ENCODE measurements around the gene SMPD3.
A peak's percentile ranks its signal among the peaks of the same experiment; 100 is the strongest.

- TF ChIP-seq CTCF (IDR thresholded peaks at IDR 0.05) (peak; percentile 83 to 93 (median 88)), POLR2A (IDR thresholded peaks at IDR 0.05) (no peak)
Measured at GRCh38 chr16:68328151-68328859, 120.0 kb downstream of the SMPD3 start.

Data from uterus (tissue), 2 donors.